Lower leg skin (tissue), 4 donors: ENCODE measurements around the gene TBK1. TPM values are rescaled to one million over a fixed set of nuclear protein-coding genes. Genes with fewer than 3 reads are reported as not detected.

ENCODE experiments used
- DNase-seq, 2 donors: peaks; one replicate each; pipeline ENCODE4 v3.0.0-alpha.2; 2019; ENCODE audit warnings: low spot score in 2 of 2
- H3K4me3 ChIP-seq: fragments of 200-600 bp; sonication (generic); 2 replicates; pipeline ENCODE4 v1.5.1; 2017; ENCODE audit warnings: mild to moderate bottlenecking, low read depth; ENCODE audit not compliant: poor library complexity, severe bottlenecking
- POLR2A ChIP-seq, 2 donors: fragments of 450-650 bp; IDR thresholded peaks; one replicate each; pipeline ENCODE4 v1.6.1; 2016 to 2017; ENCODE audit warnings: antibody characterized with exemption in 2 of 2, mild to moderate bottlenecking in 1 of 2, moderate library complexity in 1 of 2
- WGBS, 2 donors: methylation state at CpG; one replicate each; pipeline ENCODE4 v1.1.5; 2018; 5-methylcytosine and 5-hydroxymethylcytosine counted together
- intact Hi-C: fragments of 100-400 bp; cut with DNase I; formaldehyde crosslinking; loops from one replicate; pipeline ENCODE4 v1.15.0; 2023; ENCODE audit warnings: low total_unique reads
- total RNA-seq, 4 donors: library from RNA; depleted of rRNA; stranded (reverse); fragments of >200 nt; gene quantifications; one replicate each; pipeline ENCODE4 v1.1.0, GENCODE V29; 2016
- TF ChIP-seq, protein P1 (sequence below), 3 donors: fragments of 450-650 bp; IDR thresholded peaks; one replicate each; pipeline ENCODE4 v1.5.1; 2016; ENCODE audit warnings: antibody characterized with exemption in 3 of 3, mild to moderate bottlenecking in 3 of 3, moderate library complexity in 2 of 3

Gene TBK1
- total RNA-seq, 4 donors from 2014 or later, result 16.3 to 30.1 (median 17.3) TPM

DNA sequence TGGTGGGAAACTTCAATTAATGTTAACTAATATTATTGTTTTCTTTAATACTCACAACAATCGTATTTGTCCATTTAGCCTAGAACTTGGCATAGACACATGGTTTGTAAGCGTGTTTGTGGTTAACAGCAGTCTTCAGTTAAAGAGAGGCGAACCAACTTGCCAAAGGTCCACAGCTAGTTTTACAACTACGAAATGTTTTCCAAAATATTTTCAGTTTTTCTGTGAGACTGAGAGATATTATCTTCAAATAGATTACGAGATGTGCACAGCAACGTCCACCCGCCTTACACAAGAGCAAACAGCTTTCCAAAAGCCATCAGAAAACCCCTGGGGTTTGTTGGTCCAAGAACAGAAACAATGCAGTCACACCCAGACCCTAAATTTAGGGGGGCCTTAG lies 99.8 kb downstream of the TBK1 start:
- intact Hi-C loops, result loop anchor here (2.0 kb wide), 1 partner anchor 145 kb away; no protein-coding TSS in a partner anchor
- TF ChIP-seq POLR2A (IDR thresholded peaks at IDR 0.05), result no peak
- TF ChIP-seq, protein P1, sequence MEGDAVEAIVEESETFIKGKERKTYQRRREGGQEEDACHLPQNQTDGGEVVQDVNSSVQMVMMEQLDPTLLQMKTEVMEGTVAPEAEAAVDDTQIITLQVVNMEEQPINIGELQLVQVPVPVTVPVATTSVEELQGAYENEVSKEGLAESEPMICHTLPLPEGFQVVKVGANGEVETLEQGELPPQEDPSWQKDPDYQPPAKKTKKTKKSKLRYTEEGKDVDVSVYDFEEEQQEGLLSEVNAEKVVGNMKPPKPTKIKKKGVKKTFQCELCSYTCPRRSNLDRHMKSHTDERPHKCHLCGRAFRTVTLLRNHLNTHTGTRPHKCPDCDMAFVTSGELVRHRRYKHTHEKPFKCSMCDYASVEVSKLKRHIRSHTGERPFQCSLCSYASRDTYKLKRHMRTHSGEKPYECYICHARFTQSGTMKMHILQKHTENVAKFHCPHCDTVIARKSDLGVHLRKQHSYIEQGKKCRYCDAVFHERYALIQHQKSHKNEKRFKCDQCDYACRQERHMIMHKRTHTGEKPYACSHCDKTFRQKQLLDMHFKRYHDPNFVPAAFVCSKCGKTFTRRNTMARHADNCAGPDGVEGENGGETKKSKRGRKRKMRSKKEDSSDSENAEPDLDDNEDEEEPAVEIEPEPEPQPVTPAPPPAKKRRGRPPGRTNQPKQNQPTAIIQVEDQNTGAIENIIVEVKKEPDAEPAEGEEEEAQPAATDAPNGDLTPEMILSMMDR (IDR thresholded peaks at IDR 0.05), result no peak
- DNase-seq, result peak in 1 of 2 donors; percentile 54
- no peak overlapping the region for H3K4me3 ChIP-seq
- 26 to 33% methylated on average over 7 of the region's 7 CpGs for WGBS, 2 donors

Other genes with a start within 250 kb of the TBK1 start
- 10 to 100 TPM; 10.1 to 24.6 (median 16.4) TPM for gene KICS2, start 229.8 kb upstream of the TBK1 start, total RNA-seq
- gene C12orf56, start 61.4 kb upstream of the TBK1 start, total RNA-seq, result 1 to 10 TPM; 1.1 to 7.9 (median 2.1) TPM
- 10 to 100 TPM; 25.3 to 32.5 (median 29.6) TPM for gene XPOT, start 47.7 kb upstream of the TBK1 start, total RNA-seq
- gene RASSF3, start 158.4 kb downstream of the TBK1 start, total RNA-seq, result 10 to 100 TPM in 1 of 4 donors, 1 to 10 TPM in 3; 5.2 to 13.5 (median 7.8) TPM